ENCODE measurements around the gene EGLN2.
"Not testable (repeated sequence)": the region's sequence is repeated elsewhere in the genome, so short reads cannot be mapped to it uniquely, and the experiment has no call there.

The EGLN2 gene

DNA sequence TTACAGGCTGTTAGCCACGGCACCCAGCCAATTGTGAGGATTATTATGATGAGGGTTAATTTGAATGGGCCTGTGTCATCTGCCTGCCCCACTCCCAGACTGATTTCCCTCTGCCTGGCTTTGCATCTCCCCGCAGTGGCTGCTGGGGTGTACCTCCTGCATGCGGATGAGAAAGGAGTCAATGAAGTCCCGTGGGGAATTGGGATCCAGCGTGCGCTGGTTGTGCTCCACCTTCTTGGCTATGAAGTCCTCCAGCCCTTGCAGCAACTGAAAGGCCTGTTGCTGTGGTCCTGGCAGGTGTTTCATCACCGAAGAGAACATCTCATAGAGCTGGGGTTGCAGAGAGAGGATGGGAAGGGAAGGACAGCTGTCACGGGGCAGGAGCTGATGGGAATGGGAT lies 47.7 kb downstream of the EGLN2 start:
- not testable (repeated sequence) for DNase-seq (ENCODE audit: low spot score)

GRCh38 chr19:40850277-40850676 lies 51.3 kb downstream of the EGLN2 start, which contains the start of gene CYP2A6:
Gene CYP2A6, minus strand, starts transcription at chr19:40850447. Its CDS starts 21 bp downstream, at chr19:40850426.
- DNase-seq (ENCODE audit: low spot score) = not testable (repeated sequence)

DNA sequence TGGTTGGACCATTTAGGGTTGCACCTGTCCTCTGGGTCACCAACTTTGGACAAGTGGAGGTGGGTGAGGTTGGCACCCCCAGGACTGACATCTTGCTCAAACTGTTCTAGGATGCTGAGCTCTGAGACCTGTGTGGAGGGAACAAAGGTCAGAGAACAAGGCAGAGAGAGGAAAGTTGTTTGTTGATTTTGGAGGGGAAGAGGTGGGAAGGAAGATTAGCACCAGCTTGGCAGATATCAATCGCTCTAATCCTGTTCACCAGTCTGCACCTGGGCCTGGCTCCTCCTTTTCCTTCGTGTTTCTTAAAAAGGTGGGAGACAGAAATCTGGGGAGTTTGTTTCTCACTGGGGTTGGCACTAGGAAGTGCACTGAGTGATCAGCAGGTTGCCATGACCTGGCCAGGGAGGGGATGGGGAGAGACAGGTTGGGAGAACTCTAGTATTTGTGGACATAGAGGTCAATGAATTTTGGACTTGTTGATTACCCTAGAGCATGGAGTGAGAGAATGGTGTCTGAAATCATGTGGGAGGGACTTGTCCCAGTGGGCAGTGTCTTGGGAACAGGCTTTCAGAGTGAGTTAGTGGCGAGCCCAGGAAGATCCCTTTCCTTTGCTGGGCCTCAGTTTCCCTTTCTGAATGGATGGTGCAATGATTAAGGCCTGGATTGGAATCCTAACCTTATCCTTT lies 53.6 kb downstream of the EGLN2 start:
- not testable (repeated sequence) for DNase-seq (ENCODE audit: low spot score)

Measured in LoVo (cell line).